ENCODE data around the gene PLXNB2.

Gene PLXNB2

DNA sequence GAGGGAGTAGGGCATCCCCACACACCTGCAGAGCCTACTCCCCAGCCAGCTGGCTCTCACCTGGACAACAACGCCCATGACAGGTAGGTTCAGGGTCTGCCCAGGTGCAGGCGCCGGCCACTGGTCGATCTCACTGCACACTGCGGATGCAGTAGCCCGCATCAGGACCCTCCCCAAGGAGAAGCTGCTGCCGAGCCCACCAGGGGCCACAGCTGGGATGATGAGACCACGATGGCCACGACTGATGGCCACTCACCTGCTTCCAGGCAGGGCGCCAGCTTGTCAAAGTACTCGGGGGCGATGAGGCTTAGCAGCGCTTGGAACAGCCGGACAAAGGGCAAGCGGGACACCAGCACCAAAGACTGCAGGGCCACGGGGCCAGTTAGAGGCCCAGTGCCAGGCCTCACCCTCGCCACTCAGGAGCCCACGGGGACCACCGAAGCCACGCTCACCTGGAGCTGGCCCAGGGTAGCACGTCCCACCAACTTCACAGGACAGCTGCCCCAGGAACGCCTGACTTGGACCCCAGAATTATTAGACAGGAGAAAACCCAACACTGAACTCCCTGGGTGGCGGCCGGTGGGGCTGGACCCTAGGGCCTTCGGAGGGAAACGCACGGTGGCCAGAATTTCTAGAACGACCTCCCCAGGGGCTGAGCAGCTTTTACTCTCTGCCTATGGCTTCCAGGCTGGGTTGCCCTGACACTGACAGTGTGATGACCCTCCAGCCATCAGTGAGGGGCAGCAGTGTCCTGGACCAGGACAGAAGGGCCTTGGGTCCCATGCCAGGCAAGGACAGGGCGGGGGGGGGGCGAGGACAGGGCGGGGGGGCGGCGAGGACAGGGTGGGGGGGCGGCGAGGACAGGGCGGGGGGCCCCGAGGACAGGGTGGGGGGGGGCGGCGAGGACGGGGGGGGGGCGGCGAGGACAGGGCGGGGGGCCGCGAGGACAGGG, 8.9 kb upstream of the PLXNB2 start:
- DNase-seq = no peak
- Histone ChIP-seq H2BK5ac (ENCODE audit: low read depth, low read length, poor library complexity) (no peak overlapping the region), H3K23ac (ENCODE audit: low read length) (no peak overlapping the region), H3K4me2 (ENCODE audit: low read length) (no peak overlapping the region), H3K4ac (ENCODE audit: low read depth, low read length) (no peak overlapping the region), H3K9ac (ENCODE audit: low read length) (no peak overlapping the region), H3K4me1 (ENCODE audit: control insufficient read depth in 1 of 2, insufficient read depth in 2 of 2, low read length in 2 of 2) (peaks cover 4 to 6% of the 10 kb centered on the region in 2 experiments), H3K36me3 (ENCODE audit: control insufficient read depth in 1 of 2, insufficient read depth in 2 of 2, low read length in 2 of 2) (no peaks in the 10 kb centered on the region), H3K4me3 (ENCODE audit: low read depth, low read length) (no peak overlapping the region), H4K8ac (ENCODE audit: low read depth, low read length) (no peak overlapping the region), H4K12ac (ENCODE audit: low read depth, low read length) (no peak overlapping the region), H2BK120ac (ENCODE audit: insufficient read depth, low read length, poor library complexity) (no peak overlapping the region), H2AK5ac (ENCODE audit: low read length) (no peak overlapping the region), H2BK12ac (ENCODE audit: low read length) (no peak overlapping the region), H3K79me1 (ENCODE audit: low read length) (no peaks in the 10 kb centered on the region), H3K27me3 (ENCODE audit: insufficient read depth, low read length) (no peaks in the 10 kb centered on the region), H3K18ac (ENCODE audit: low read length) (no peak overlapping the region), H2AFZ (ENCODE audit: insufficient read depth, low read length, poor library complexity) (no peak overlapping the region), H3K9me3 (ENCODE audit: insufficient read depth, low read depth, low read length) (no peaks in the 10 kb centered on the region), H3K27ac (ENCODE audit: low read depth, low read length) (no peak overlapping the region), H4K91ac (ENCODE audit: low read depth, low read length) (no peak overlapping the region), H3K79me2 (ENCODE audit: control insufficient read depth, insufficient read depth, low read length, poor library complexity) (no peaks in the 10 kb centered on the region), H3K14ac (ENCODE audit: low read length) (no peak overlapping the region)
- no CpG with 5 or more reads among the region's 45 CpGs for WGBS (ENCODE audit: extremely low coverage, insufficient coverage, insufficient read length)

DNA sequence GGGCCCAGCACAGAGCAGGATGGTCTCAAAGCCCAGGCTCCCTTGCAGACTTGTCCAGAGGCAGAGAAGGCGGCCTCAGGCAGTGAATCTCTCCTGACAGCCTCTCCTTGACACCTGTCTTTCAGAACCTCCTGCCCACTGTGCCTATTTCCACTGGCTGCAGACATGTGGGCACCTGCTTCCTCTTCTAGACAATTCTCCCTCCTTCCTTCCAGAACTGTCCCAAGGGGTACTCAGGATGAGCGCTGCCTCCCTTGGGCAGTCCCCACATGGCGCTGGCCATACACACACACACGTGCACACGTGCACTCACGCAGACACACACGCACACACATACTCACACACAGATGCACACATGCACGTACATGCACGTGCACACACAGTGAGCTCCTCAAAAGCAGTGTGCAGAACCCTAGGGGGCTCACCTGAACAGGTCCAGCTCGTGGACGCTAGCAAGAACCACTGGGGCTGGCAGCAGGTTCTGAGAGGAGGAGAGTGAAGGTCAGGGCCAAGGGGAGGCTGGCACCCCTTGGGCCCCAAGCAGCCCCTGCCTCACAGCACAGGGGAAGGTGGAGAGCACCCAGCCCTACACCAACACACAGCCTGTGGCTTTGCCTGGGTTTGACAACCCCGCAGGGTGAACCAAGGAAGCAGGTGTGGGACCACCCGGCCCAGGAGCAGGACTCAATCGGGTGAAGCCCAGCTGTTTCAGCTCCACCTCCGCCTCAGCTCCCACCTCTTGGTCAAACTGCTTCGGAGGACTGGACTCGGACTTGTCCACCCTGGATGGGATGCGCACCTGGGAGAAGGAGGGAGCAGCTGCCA, 8.1 kb upstream of the PLXNB2 start:
- Histone ChIP-seq H3K14ac (ENCODE audit: low read length) (no peak overlapping the region), H2BK12ac (ENCODE audit: low read length) (no peak overlapping the region), H4K91ac (ENCODE audit: low read depth, low read length) (no peak overlapping the region), H3K79me2 (ENCODE audit: control insufficient read depth, insufficient read depth, low read length, poor library complexity) (no peaks in the 10 kb centered on the region), H3K4me3 (ENCODE audit: low read depth, low read length) (no peak overlapping the region), H3K9me3 (ENCODE audit: insufficient read depth, low read depth, low read length) (no peaks in the 10 kb centered on the region), H3K27me3 (ENCODE audit: insufficient read depth, low read length) (no peaks in the 10 kb centered on the region), H3K9ac (ENCODE audit: low read length) (no peak overlapping the region), H2BK5ac (ENCODE audit: low read depth, low read length, poor library complexity) (no peak overlapping the region), H3K23ac (ENCODE audit: low read length) (no peak overlapping the region), H3K18ac (ENCODE audit: low read length) (no peak overlapping the region), H2AFZ (ENCODE audit: insufficient read depth, low read length, poor library complexity) (no peak overlapping the region), H4K8ac (ENCODE audit: low read depth, low read length) (no peak overlapping the region), H3K36me3 (ENCODE audit: control insufficient read depth in 1 of 2, insufficient read depth in 2 of 2, low read length in 2 of 2) (no peaks in the 10 kb centered on the region), H3K4ac (ENCODE audit: low read depth, low read length) (no peak overlapping the region), H2BK120ac (ENCODE audit: insufficient read depth, low read length, poor library complexity) (no peak overlapping the region), H2AK5ac (ENCODE audit: low read length) (no peak overlapping the region), H4K12ac (ENCODE audit: low read depth, low read length) (no peak overlapping the region), H3K79me1 (ENCODE audit: low read length) (no peaks in the 10 kb centered on the region), H3K4me1 (ENCODE audit: control insufficient read depth in 1 of 2, insufficient read depth in 2 of 2, low read length in 2 of 2) (peaks cover 4 to 6% of the 10 kb centered on the region in 2 experiments), H3K27ac (ENCODE audit: low read depth, low read length) (no peak overlapping the region), H3K4me2 (ENCODE audit: low read length) (no peak overlapping the region)
- no peak for DNase-seq
- WGBS (ENCODE audit: extremely low coverage, insufficient coverage, insufficient read length) = no CpG with 5 or more reads among the region's 18 CpGs

DNA sequence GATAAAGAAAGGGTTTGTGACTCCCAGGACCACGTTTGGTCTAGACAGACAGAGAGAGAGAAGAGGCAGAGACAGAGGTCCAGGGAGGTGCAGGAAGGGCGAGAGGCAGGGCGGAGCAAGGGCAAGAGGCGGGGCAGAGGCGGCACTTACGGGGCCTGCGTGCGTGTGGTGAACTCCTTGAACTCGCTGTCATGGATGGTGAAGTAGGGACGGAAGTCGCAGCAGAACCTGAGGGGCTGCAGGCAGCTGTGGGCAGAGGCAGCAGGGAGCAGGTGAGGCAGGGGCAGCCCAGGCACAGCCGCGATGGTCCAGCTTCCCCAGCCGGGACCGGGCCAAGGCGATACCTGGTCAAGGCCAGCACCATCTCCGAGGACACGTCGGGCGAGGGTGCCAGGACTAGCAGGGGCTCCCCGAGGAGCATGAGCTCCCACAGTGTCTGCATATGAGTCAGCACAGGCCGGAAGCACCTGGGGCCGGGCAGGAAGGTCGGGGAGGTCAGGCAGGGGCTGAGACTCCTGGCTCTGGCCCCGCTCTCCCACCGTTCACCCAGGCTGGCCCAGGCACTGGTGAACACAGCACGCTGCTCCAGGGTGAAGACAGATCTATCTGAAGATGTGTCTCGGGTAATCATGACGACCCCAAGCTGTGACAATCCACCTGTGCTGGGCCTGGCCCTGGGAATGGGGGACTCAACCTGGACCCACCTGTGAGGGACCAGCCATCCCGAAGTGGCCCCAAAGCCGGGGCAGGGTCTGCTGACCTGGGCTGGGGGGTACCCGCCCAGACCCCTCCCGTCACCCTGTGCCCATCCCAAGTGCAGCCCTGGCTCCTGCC, 7.2 kb upstream of the PLXNB2 start:
- Histone ChIP-seq H3K4me2 (ENCODE audit: low read length) (no peak overlapping the region), H3K79me2 (ENCODE audit: control insufficient read depth, insufficient read depth, low read length, poor library complexity) (no peaks in the 10 kb centered on the region), H4K91ac (ENCODE audit: low read depth, low read length) (no peak overlapping the region), H3K27me3 (ENCODE audit: insufficient read depth, low read length) (no peaks in the 10 kb centered on the region), H2BK12ac (ENCODE audit: low read length) (no peak overlapping the region), H2BK120ac (ENCODE audit: insufficient read depth, low read length, poor library complexity) (no peak overlapping the region), H4K12ac (ENCODE audit: low read depth, low read length) (no peak overlapping the region), H3K9me3 (ENCODE audit: insufficient read depth, low read depth, low read length) (no peaks in the 10 kb centered on the region), H2AFZ (ENCODE audit: insufficient read depth, low read length, poor library complexity) (no peak overlapping the region), H2BK5ac (ENCODE audit: low read depth, low read length, poor library complexity) (no peak overlapping the region), H3K23ac (ENCODE audit: low read length) (no peak overlapping the region), H4K8ac (ENCODE audit: low read depth, low read length) (no peak overlapping the region), H3K4ac (ENCODE audit: low read depth, low read length) (no peak overlapping the region), H3K79me1 (ENCODE audit: low read length) (no peaks in the 10 kb centered on the region), H3K4me3 (ENCODE audit: low read depth, low read length) (no peak overlapping the region), H3K27ac (ENCODE audit: low read depth, low read length) (no peak overlapping the region), H2AK5ac (ENCODE audit: low read length) (no peak overlapping the region), H3K14ac (ENCODE audit: low read length) (no peak overlapping the region), H3K18ac (ENCODE audit: low read length) (no peak overlapping the region), H3K36me3 (ENCODE audit: control insufficient read depth in 1 of 2, insufficient read depth in 2 of 2, low read length in 2 of 2) (no peaks in the 10 kb centered on the region), H3K4me1 (ENCODE audit: control insufficient read depth in 1 of 2, insufficient read depth in 2 of 2, low read length in 2 of 2) (peaks cover 4 to 6% of the 10 kb centered on the region in 2 experiments), H3K9ac (ENCODE audit: low read length) (no peak overlapping the region)
- DNase-seq = peak in 1 of 2 donors; percentile 51
- no CpG with 5 or more reads among the region's 33 CpGs for WGBS (ENCODE audit: extremely low coverage, insufficient coverage, insufficient read length)

DNA sequence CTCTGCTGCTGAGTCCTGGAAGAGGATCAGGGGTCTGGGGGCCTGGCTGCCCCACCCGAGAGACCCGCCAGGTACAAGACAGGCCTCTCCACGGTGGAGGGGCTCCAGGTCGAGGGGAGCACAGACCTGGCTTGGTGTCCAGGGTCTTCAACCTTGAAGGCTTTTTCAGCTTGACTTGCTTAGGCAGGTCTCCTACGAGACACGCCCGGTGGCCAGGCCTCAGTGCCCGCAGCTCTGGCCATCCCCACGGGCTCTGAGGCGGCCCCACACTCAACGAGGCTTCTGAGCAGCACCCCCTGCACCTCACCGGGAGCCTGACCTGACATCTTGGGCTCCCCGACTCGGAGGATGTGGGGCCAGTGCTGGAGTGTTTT, 6.6 kb upstream of the PLXNB2 start:
- Histone ChIP-seq H3K9me3 (ENCODE audit: insufficient read depth, low read depth, low read length) (no peaks in the 10 kb centered on the region), H3K27me3 (ENCODE audit: insufficient read depth, low read length) (no peaks in the 10 kb centered on the region), H3K18ac (ENCODE audit: low read length) (no peak overlapping the region), H3K27ac (ENCODE audit: low read depth, low read length) (no peak overlapping the region), H3K4me1 (ENCODE audit: control insufficient read depth in 1 of 2, insufficient read depth in 2 of 2, low read length in 2 of 2) (peaks cover 4 to 6% of the 10 kb centered on the region in 2 experiments), H2AFZ (ENCODE audit: insufficient read depth, low read length, poor library complexity) (no peak overlapping the region), H3K4ac (ENCODE audit: low read depth, low read length) (no peak overlapping the region), H2AK5ac (ENCODE audit: low read length) (no peak overlapping the region), H3K79me2 (ENCODE audit: control insufficient read depth, insufficient read depth, low read length, poor library complexity) (no peaks in the 10 kb centered on the region), H3K4me2 (ENCODE audit: low read length) (no peak overlapping the region), H3K14ac (ENCODE audit: low read length) (no peak overlapping the region), H3K36me3 (ENCODE audit: control insufficient read depth in 1 of 2, insufficient read depth in 2 of 2, low read length in 2 of 2) (no peaks in the 10 kb centered on the region), H3K79me1 (ENCODE audit: low read length) (no peaks in the 10 kb centered on the region), H2BK5ac (ENCODE audit: low read depth, low read length, poor library complexity) (no peak overlapping the region), H3K23ac (ENCODE audit: low read length) (no peak overlapping the region), H4K8ac (ENCODE audit: low read depth, low read length) (no peak overlapping the region), H3K4me3 (ENCODE audit: low read depth, low read length) (no peak overlapping the region), H2BK12ac (ENCODE audit: low read length) (no peak overlapping the region), H4K91ac (ENCODE audit: low read depth, low read length) (no peak overlapping the region), H4K12ac (ENCODE audit: low read depth, low read length) (no peak overlapping the region), H3K9ac (ENCODE audit: low read length) (no peak overlapping the region), H2BK120ac (ENCODE audit: insufficient read depth, low read length, poor library complexity) (no peak overlapping the region)
- DNase-seq = no peak
- no CpG with 5 or more reads among the region's 14 CpGs for WGBS (ENCODE audit: extremely low coverage, insufficient coverage, insufficient read length)

All from trophoblast cell (in vitro differentiated cells and primary cell).